ENCODE results near the gene JMJD6. TPM values are rescaled to one million over a fixed set of nuclear protein-coding genes. Genes with fewer than 3 reads are reported as not detected.

Gene JMJD6
- total RNA-seq, result 10 to 100 TPM; 62.7 to 66.8 TPM
- 37.1 TPM for polyA plus RNA-seq

GRCh38 chr17:76726231-76726775 is at the start of gene JMJD6:
JMJD6 (minus strand) TSS chr17:76726606; CDS start chr17:76726475, 131 bp downstream.
- CTCF ChIA-PET, result interaction anchor here (1.0 to 5.4 kb wide), 5 partner anchors 10 to 103 kb away, joined by 3 to 52 read pairs (median 4); partner anchors contain the start of genes MFSD11 and SRSF2
- peak in 1 of 5 donors; percentile 94 for DNase-seq
- Mint-ChIP-seq H3K36me3 (peaks cover 13 to 77% (median 14%) of the 10 kb centered on the region in 3 donors), H3K27me3 (peaks cover 0 to 4% of the 10 kb centered on the region in 2 donors), H3K9me3 (no peaks in the 10 kb centered on the region), H3K4me1 (peaks cover 46 to 75% (median 59%) of the 10 kb centered on the region in 3 donors), H3K4me3 (peak within 1 kb of the TSS; percentile 93 to 100 (median 97)), H3K27ac (peak within 1 kb of the TSS; percentile 96 to 100 (median 99))
- Histone ChIP-seq H3K27me3 (ENCODE audit: insufficient read depth, low read length, poor library complexity, severe bottlenecking) (no peaks in the 10 kb centered on the region), H3K36me3 (ENCODE audit: insufficient read depth, low read length) (peaks cover 37% of the 10 kb centered on the region), H3K4me3 (ENCODE audit: low read length) (peak within 1 kb of the TSS; percentile 82), H3K4me1 (ENCODE audit: insufficient read depth, low read length) (peaks cover 48% of the 10 kb centered on the region), H3K9me3 (ENCODE audit: low read length) (no peaks in the 10 kb centered on the region), H3K27ac (ENCODE audit: low read depth, low read length) (peak within 1 kb of the TSS; percentile 93)
- POLR2A ChIA-PET, result interaction anchor here (0.8 to 6.0 kb wide), 6 partner anchors 10 to 1210 kb away, joined by 3 to 112 read pairs (median 15); partner anchors contain the start of genes MFSD11, SRSF2 and TSEN54

- H3K27ac ChIP-seq (ENCODE audit: low read depth, low read length), result no peak overlapping the region
- peaks cover 13% of the 10 kb centered on the region for H3K4me1 ChIP-seq (ENCODE audit: insufficient read depth, low read length)
- Mint-ChIP-seq H3K27me3 (no peaks in the 10 kb centered on the region), H3K36me3 (peaks cover 18 to 65% (median 19%) of the 10 kb centered on the region in 3 donors), H3K9me3 (no peaks in the 10 kb centered on the region), H3K27ac (peak overlapping the region in 4 of 8 donors; percentile 8 to 99 (median 90)), H3K4me1 (peaks cover 23 to 35% (median 26%) of the 10 kb centered on the region in 3 donors), H3K4me3 (peak overlapping the region in 1 of 7 donors; percentile 59)
- no peaks in the 10 kb centered on the region for H3K27me3 ChIP-seq (ENCODE audit: insufficient read depth, low read length, poor library complexity, severe bottlenecking)
- POLR2A ChIA-PET, result no interaction called here
- no peak overlapping the region for H3K4me3 ChIP-seq (ENCODE audit: low read length)
- CTCF ChIA-PET, result interaction anchor here (0.6 kb wide), 1 partner anchor 22 kb away, joined by 4 read pairs; no protein-coding TSS in a partner anchor
- no peaks in the 10 kb centered on the region for H3K9me3 ChIP-seq (ENCODE audit: low read length)
- peaks cover 20% of the 10 kb centered on the region for H3K36me3 ChIP-seq (ENCODE audit: insufficient read depth, low read length)
- no peak for DNase-seq
Observed at GRCh38 chr17:76775021-76775600, 48.7 kb upstream of the JMJD6 start.

DNA sequence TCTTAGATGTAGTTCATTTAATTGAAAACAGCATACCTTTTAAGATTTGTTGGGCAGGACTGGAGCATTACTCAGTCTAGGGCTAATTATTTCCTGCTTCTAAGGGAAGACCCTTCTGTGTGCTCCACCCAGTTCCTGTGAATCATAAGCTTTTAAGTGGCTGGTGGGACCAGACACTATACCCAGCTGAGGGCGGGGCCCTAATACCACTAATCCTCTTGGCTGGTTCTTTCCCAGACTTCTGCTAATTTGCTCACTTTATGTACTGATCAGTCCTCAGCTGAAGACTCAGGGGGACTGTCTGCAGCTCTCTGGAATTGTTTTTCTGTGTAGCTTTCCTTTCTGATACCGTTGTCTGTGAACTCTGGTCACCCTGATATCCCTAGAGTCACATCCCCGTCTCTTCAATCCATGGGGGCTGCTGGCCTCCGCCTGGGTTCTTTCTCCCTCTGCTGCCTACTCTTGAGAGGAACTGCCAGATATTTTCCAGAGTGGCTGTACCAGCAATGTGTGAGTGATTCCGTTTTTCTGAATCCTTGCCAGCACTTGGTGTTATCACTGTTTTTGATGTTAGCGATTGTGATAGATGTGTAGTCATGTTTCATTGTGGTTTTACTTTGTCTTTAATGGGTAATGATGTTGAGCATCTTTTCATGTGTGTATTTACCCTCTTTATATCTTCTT is 46.6 kb upstream of the JMJD6 start:
- peaks cover 17% of the 10 kb centered on the region for H3K36me3 ChIP-seq (ENCODE audit: insufficient read depth, low read length)

DNA sequence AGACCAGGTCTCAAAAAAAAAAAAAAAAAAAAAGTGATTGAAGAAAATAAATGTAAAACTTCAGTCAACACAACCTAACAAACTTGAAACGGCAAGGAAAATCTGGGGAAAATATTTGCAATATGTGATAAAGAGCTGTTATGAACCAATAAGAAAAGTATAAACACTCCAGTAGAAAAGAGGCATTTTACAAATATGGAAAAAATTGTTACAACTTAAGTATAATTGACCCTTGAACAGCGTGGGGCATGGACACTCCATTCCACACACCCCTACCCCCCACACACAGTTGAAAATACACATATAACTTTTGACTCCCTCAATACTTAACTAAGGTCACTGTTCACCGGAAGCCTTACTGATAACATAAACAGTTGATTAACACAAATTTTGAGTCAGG is 32.2 kb upstream of the JMJD6 start:
- Mint-ChIP-seq H3K27me3 (no peaks in the 10 kb centered on the region), H3K4me1 (peaks cover 7 to 8% (median 7%) of the 10 kb centered on the region in 3 donors), H3K4me3 (no peak overlapping the region), H3K36me3 (peaks cover 6 to 28% (median 7%) of the 10 kb centered on the region in 3 donors), H3K9me3 (no peaks in the 10 kb centered on the region), H3K27ac (no peak overlapping the region)
- Histone ChIP-seq H3K36me3 (ENCODE audit: insufficient read depth, low read length) (peaks cover 4% of the 10 kb centered on the region), H3K4me3 (ENCODE audit: low read length) (no peak overlapping the region), H3K4me1 (ENCODE audit: insufficient read depth, low read length) (peaks cover 13% of the 10 kb centered on the region), H3K27me3 (ENCODE audit: insufficient read depth, low read length, poor library complexity, severe bottlenecking) (no peaks in the 10 kb centered on the region), H3K27ac (ENCODE audit: low read depth, low read length) (no peak overlapping the region), H3K9me3 (ENCODE audit: low read length) (no peaks in the 10 kb centered on the region)
- CTCF ChIA-PET, result no interaction called here
- POLR2A ChIA-PET, result no interaction called here
- DNase-seq, result no peak

More for the DNA sequence above, 46.6 kb upstream of the JMJD6 start:
- Mint-ChIP-seq H3K9me3 (no peaks in the 10 kb centered on the region), H3K27me3 (no peaks in the 10 kb centered on the region), H3K4me3 (peak overlapping the region; percentile 60 to 89 (median 85)), H3K4me1 (peaks cover 23 to 35% (median 26%) of the 10 kb centered on the region in 3 donors), H3K36me3 (peaks cover 18 to 62% (median 20%) of the 10 kb centered on the region in 3 donors), H3K27ac (peak overlapping the region; percentile 92 to 99 (median 98))
- peaks cover 13% of the 10 kb centered on the region for H3K4me1 ChIP-seq (ENCODE audit: insufficient read depth, low read length)
- H3K27ac ChIP-seq (ENCODE audit: low read depth, low read length), result peak overlapping the region; percentile 61
- no peaks in the 10 kb centered on the region for H3K9me3 ChIP-seq (ENCODE audit: low read length)
- DNase-seq, result peak; percentile 38 to 78 (median 61)
- ChIA-PET CTCF (interaction anchor here (0.8 to 1.3 kb wide), 5 partner anchors 20 to 364 kb away, joined by 3 to 13 read pairs (median 4); no protein-coding TSS in a partner anchor), POLR2A (interaction anchor here (0.6 to 1.9 kb wide), 6 partner anchors 21 to 265 kb away, joined by 3 to 14 read pairs (median 9); partner anchors contain the start of gene MFSD11)
- H3K4me3 ChIP-seq (ENCODE audit: low read length), result peak overlapping the region; percentile 26
- H3K27me3 ChIP-seq (ENCODE audit: insufficient read depth, low read length, poor library complexity, severe bottlenecking), result no peaks in the 10 kb centered on the region

DNA sequence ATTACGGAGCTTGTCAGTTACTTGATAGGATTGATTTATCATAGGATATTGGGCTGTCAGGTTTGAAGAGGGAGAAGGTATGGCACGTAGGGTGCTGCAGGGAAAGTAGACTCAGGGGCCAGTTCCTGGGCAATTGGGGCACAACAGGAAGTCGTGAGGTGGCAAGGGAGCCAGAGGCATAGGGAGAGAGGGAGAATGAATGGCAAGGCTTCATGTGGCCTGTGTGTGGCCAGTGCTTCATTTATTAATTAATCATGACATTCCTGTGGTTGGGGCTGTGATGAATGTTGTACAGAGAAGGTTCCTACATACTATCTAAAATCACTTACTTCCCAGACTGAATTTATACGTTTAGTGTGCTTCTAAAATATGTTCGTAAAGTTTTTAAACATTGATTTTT is 30.9 kb upstream of the JMJD6 start:
- no peak for DNase-seq
- Mint-ChIP-seq H3K27ac (peak overlapping the region in 3 of 8 donors; percentile 32 to 70 (median 52)), H3K36me3 (peaks cover 6 to 26% (median 7%) of the 10 kb centered on the region in 3 donors), H3K4me3 (peak overlapping the region in 1 of 7 donors; percentile 9), H3K9me3 (no peaks in the 10 kb centered on the region), H3K27me3 (no peaks in the 10 kb centered on the region), H3K4me1 (peaks cover 18 to 21% (median 19%) of the 10 kb centered on the region in 3 donors)
- Histone ChIP-seq H3K27me3 (ENCODE audit: insufficient read depth, low read length, poor library complexity, severe bottlenecking) (no peaks in the 10 kb centered on the region), H3K4me1 (ENCODE audit: insufficient read depth, low read length) (peaks cover 21% of the 10 kb centered on the region), H3K4me3 (ENCODE audit: low read length) (no peak overlapping the region), H3K9me3 (ENCODE audit: low read length) (no peaks in the 10 kb centered on the region), H3K36me3 (ENCODE audit: insufficient read depth, low read length) (peaks cover 4% of the 10 kb centered on the region), H3K27ac (ENCODE audit: low read depth, low read length) (no peak overlapping the region)
- CTCF ChIA-PET, result no interaction called here
- POLR2A ChIA-PET, result no interaction called here

- no peak overlapping the region for H3K4me3 ChIP-seq (ENCODE audit: low read length)
- H3K27ac ChIP-seq (ENCODE audit: low read depth, low read length), result no peak overlapping the region
- H3K27ac Mint-ChIP-seq, result peak overlapping the region in 3 of 8 donors; percentile 23 to 91 (median 68)
- no peaks in the 10 kb centered on the region for H3K27me3 Mint-ChIP-seq
- H3K4me1 Mint-ChIP-seq, result peaks cover 24 to 31% (median 26%) of the 10 kb centered on the region in 3 donors
- no peak for DNase-seq
- H3K36me3 ChIP-seq (ENCODE audit: insufficient read depth, low read length), result peaks cover 4% of the 10 kb centered on the region
- H3K27me3 ChIP-seq (ENCODE audit: insufficient read depth, low read length, poor library complexity, severe bottlenecking), result no peaks in the 10 kb centered on the region
- H3K9me3 Mint-ChIP-seq, result no peaks in the 10 kb centered on the region
- peak overlapping the region in 2 of 7 donors; percentile 40 to 50 for H3K4me3 Mint-ChIP-seq
- ChIA-PET CTCF (interaction anchor here (0.9 to 1.2 kb wide), 2 partner anchors 13 to 28 kb away, joined by 3 to 4 read pairs; no protein-coding TSS in a partner anchor), POLR2A (interaction anchor here (0.8 to 2.8 kb wide), 2 partner anchors 14 to 18 kb away, joined by 3 to 24 read pairs; partner anchors contain the start of genes MFSD11 and SRSF2)
- H3K9me3 ChIP-seq (ENCODE audit: low read length), result no peaks in the 10 kb centered on the region
- H3K36me3 Mint-ChIP-seq, result peaks cover 4 to 24% (median 6%) of the 10 kb centered on the region in 3 donors
- peaks cover 27% of the 10 kb centered on the region for H3K4me1 ChIP-seq (ENCODE audit: insufficient read depth, low read length)
Observed at GRCh38 chr17:76755285-76755684, 28.9 kb upstream of the JMJD6 start.

DNA sequence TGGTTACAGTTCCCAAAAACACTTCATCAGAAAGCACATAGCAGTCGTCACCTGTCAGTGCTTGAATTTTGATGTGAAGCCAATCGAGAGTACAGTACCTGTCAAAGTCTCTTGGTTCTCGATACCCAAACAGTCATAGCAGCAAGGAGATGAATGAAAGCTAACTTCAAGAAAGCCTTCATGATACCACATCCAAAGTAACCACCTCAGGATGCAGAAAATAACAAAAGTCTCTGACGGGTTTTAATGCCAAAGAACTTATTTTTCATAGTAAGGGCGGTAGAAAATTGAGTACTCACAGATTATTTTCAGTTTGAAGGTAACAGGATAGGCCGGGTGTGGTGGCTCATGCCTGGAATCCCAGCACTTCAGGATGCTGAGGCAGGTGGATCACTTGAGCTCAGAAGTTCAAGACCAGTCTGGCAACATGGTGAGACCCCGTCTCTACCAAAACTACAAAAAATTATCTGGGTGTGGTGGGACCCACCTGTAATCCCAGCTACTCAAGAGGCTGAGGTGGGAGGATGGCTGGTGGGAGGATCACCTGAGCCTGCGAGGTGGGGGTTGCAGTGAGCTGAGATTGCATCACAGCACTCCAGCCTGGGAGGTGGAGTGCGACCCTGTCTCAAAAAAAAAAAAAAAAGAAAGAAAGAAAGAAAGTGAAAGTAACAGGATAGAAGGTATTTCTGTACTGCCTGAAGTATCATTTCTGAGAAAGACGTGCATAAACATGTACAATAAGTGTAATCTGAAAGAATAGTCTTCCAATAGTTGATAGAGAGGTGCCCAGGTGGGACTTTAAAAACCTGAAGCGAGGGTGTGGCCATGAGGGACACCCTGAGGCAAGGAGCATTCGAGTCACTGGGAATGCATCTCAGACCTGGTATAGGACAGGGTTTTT is 26.9 kb upstream of the JMJD6 start:
- H3K4me1 ChIP-seq (ENCODE audit: insufficient read depth, low read length), result peaks cover 27% of the 10 kb centered on the region
- no peaks in the 10 kb centered on the region for H3K27me3 ChIP-seq (ENCODE audit: insufficient read depth, low read length, poor library complexity, severe bottlenecking)
- H3K27ac Mint-ChIP-seq, result peak overlapping the region; percentile 72 to 98 (median 96)
- CTCF ChIA-PET, result interaction anchor here (0.8 to 1.6 kb wide), 5 partner anchors 10 to 39 kb away, joined by 3 to 5 read pairs (median 4); no protein-coding TSS in a partner anchor
- H3K9me3 ChIP-seq (ENCODE audit: low read length), result no peaks in the 10 kb centered on the region
- DNase-seq, result peak in 3 of 5 donors; percentile 60 to 87 (median 61)
- no peaks in the 10 kb centered on the region for H3K27me3 Mint-ChIP-seq
- H3K4me3 Mint-ChIP-seq, result peak overlapping the region; percentile 81 to 95 (median 89)
- peak overlapping the region; percentile 67 for H3K27ac ChIP-seq (ENCODE audit: low read depth, low read length)
- peaks cover 26 to 35% (median 28%) of the 10 kb centered on the region in 3 donors for H3K4me1 Mint-ChIP-seq
- H3K36me3 Mint-ChIP-seq, result peaks cover 6 to 29% (median 7%) of the 10 kb centered on the region in 3 donors
- H3K4me3 ChIP-seq (ENCODE audit: low read length), result peak overlapping the region; percentile 47
- POLR2A ChIA-PET, result interaction anchor here (0.7 to 2.8 kb wide), 6 partner anchors 16 to 333 kb away, joined by 3 to 24 read pairs (median 4); partner anchors contain the start of genes JMJD6, METTL23, MFSD11 and SRSF2
- H3K36me3 ChIP-seq (ENCODE audit: insufficient read depth, low read length), result peaks cover 4% of the 10 kb centered on the region
- no peaks in the 10 kb centered on the region for H3K9me3 Mint-ChIP-seq

Measured in CD8-positive, alpha-beta memory T cell (primary cell).